OCI-LY1 (cell line): Measurements from ENCODE around the gene SEMA4B.

Source experiments
- CTCF ChIP-seq: fragments of 200-600 bp; sonication (generic), shearing (Covaris generic); IDR thresholded peaks from 2 replicates; pipeline ENCODE4 v1.5.1; 2017; ENCODE audit warnings: mild to moderate bottlenecking, antibody characterized with exemption, low read length, moderate library complexity, mixed read lengths
- EZH2 ChIP-seq: fragments of 200-600 bp; sonication (generic), shearing (Covaris generic); IDR thresholded peaks from 2 replicates; pipeline ENCODE4 v1.8.0; 2017; ENCODE audit warnings: borderline replicate concordance, mixed run types, mild to moderate bottlenecking, antibody characterized with exemption, low read length, moderate library complexity, mixed read lengths

GRCh38 chr15:90190606-90191343 lies 10.4 kb upstream of the SEMA4B start:
- TF ChIP-seq CTCF, result no peak
- no peak for TF ChIP-seq EZH2
